Peyer's patch (tissue), 4 donors: ENCODE measurements around the gene ECHDC3. TPM values are rescaled to one million over a fixed set of nuclear protein-coding genes. Genes with fewer than 3 reads are reported as not detected.

Experiments
- DNase-seq, 3 donors: peaks; one replicate each; pipeline ENCODE4 v3.0.0-alpha.2; 2017 to 2019
- H3K27ac ChIP-seq, 4 donors: fragments of 200-600 bp; sonication (generic); one replicate each; pipeline ENCODE4 v1.5.1; 2016 to 2019
- H3K27me3 ChIP-seq, 2 donors: fragments of 200-600 bp; sonication (generic); one replicate each; pipeline ENCODE4 v1.5.1; 2019
- H3K36me3 ChIP-seq, 3 donors: fragments of 200-600 bp; sonication (generic); one replicate each; pipeline ENCODE4 v1.5.1; 2016 to 2019
- H3K4me1 ChIP-seq, 4 donors: fragments of 200-600 bp; sonication (generic); one replicate each; pipeline ENCODE4 v1.5.1; 2016 to 2019
- H3K4me3 ChIP-seq, 4 donors: fragments of 200-600 bp; sonication (generic); 1 replicate in 3 of 4; 2 replicates in 1 of 4; pipeline ENCODE4 v1.5.1; 2016 to 2019; ENCODE audit warnings: mild to moderate bottlenecking in 1 of 4
- H3K9me3 ChIP-seq, 4 donors: fragments of 200-600 bp; sonication (generic); one replicate each; pipeline ENCODE4 v1.5.1; 2016 to 2019; ENCODE audit warnings: mild to moderate bottlenecking in 1 of 4
- CTCF ChIP-seq, 6 experiments: fragments of 450-650 bp in 4 of 6; fragments of 200-600 bp in 2 of 6; sonication (generic) in 1 of 6; IDR thresholded peaks; one replicate each; pipeline ENCODE4 v1.5.1; 2017 to 2019; ENCODE audit warnings: antibody characterized with exemption in 6 of 6, mild to moderate bottlenecking in 3 of 6, moderate library complexity in 1 of 6
- POLR2A ChIP-seq, 2 donors: fragments of 450-650 bp; IDR thresholded peaks; one replicate each; pipeline ENCODE4 v1.5.1; 2017; ENCODE audit warnings: antibody characterized with exemption in 2 of 2, mild to moderate bottlenecking in 2 of 2, moderate library complexity in 2 of 2
- total RNA-seq, 4 donors: library from RNA; depleted of rRNA; stranded (reverse); fragments of >200 nt; gene quantifications; one replicate each; pipeline ENCODE4 v1.1.0, GENCODE V29; 2016

The ECHDC3 gene
- total RNA-seq, 4 donors from 2014 or later: 2.0 to 16.5 (median 6.1) TPM

- Histone ChIP-seq H3K27me3 (no peaks in the 10 kb centered on the region), H3K36me3 (no peaks in the 10 kb centered on the region), H3K4me1 (peaks cover 0 to under 1% (median 0%) of the 10 kb centered on the region in 4 donors), H3K4me3 (no peak overlapping the region), H3K27ac (no peak overlapping the region), H3K9me3 (no peaks in the 10 kb centered on the region)
- TF ChIP-seq POLR2A (IDR thresholded peaks at IDR 0.05): no peak
- TF ChIP-seq CTCF (IDR thresholded peaks at IDR 0.05): no peak
- DNase-seq: no peak
Observed at GRCh38 chr10:11763501-11763861, 21.3 kb downstream of the ECHDC3 start.

- Histone ChIP-seq H3K4me3 (no peak overlapping the region), H3K27ac (no peak overlapping the region), H3K9me3 (no peaks in the 10 kb centered on the region), H3K4me1 (no peaks in the 10 kb centered on the region), H3K36me3 (no peaks in the 10 kb centered on the region), H3K27me3 (no peaks in the 10 kb centered on the region)
- TF ChIP-seq POLR2A (IDR thresholded peaks at IDR 0.05): no peak
- TF ChIP-seq CTCF (IDR thresholded peaks at IDR 0.05): no peak
- no peak for DNase-seq
Observed at GRCh38 chr10:11765141-11765540, 23.0 kb downstream of the ECHDC3 start.

DNA sequence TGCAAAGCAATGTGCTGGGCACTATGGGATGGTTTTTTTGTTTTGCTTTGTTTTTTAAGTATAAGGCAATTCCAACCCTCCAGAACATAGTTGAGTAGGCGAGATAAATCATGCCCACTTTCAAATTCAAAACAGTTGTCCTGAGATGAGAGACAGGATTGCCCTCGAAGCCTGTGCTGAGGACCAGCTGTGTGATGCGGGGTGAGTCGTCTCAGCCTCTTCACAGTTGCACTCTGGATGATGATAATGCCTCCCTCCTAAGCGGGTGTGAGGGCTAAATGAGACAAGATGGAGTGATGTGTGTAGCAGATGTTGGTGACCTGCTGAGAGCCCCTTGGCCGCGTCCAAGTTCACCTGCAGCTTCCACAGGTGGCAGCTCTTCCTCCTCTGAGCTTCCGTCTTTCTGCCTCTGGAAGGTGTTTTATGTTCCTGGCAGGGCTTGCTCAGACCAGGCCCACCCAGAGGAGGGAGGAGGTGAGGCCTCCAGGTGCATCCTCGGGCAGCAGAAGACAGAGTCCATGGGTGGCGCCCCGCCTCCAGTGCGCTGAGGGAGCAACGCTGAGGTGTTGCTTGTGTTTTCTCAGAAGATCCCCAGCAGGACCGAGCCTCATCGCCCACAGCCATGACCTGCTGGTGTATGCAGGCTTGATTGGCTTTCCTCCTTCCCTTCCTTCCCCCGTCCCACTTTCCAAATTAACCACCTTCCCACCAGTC is 30.6 kb downstream of the ECHDC3 start:
- Histone ChIP-seq H3K9me3 (no peaks in the 10 kb centered on the region), H3K4me3 (no peak overlapping the region), H3K4me1 (no peaks in the 10 kb centered on the region), H3K27me3 (no peaks in the 10 kb centered on the region), H3K27ac (no peak overlapping the region), H3K36me3 (no peaks in the 10 kb centered on the region)
- TF ChIP-seq CTCF (IDR thresholded peaks at IDR 0.05) (no peak), POLR2A (IDR thresholded peaks at IDR 0.05) (no peak)
- DNase-seq: no peak

- no peak overlapping the region for H3K27ac ChIP-seq
- no peak for TF ChIP-seq POLR2A (IDR thresholded peaks at IDR 0.05)
- no peak for TF ChIP-seq CTCF (IDR thresholded peaks at IDR 0.05)
- H3K9me3 ChIP-seq: no peaks in the 10 kb centered on the region
- DNase-seq: no peak
- no peaks in the 10 kb centered on the region for H3K36me3 ChIP-seq
- H3K27me3 ChIP-seq: no peaks in the 10 kb centered on the region
- H3K4me1 ChIP-seq: no peaks in the 10 kb centered on the region
- no peak overlapping the region for H3K4me3 ChIP-seq
Observed at GRCh38 chr10:11773761-11774441, 31.7 kb downstream of the ECHDC3 start.

- Histone ChIP-seq H3K27ac (no peak overlapping the region), H3K36me3 (no peaks in the 10 kb centered on the region), H3K4me3 (no peak overlapping the region), H3K4me1 (no peaks in the 10 kb centered on the region), H3K9me3 (no peaks in the 10 kb centered on the region), H3K27me3 (no peaks in the 10 kb centered on the region)
- DNase-seq: no peak
- TF ChIP-seq CTCF (IDR thresholded peaks at IDR 0.05) (no peak), POLR2A (IDR thresholded peaks at IDR 0.05) (no peak)
Observed at GRCh38 chr10:11775412-11775811, 33.2 kb downstream of the ECHDC3 start.
